Measurements from ENCODE around the gene EXOC3. TPM values are rescaled to one million over a fixed set of nuclear protein-coding genes. Genes with fewer than 3 reads are reported as not detected.
"Not testable (repeated sequence)": the region's sequence is repeated elsewhere in the genome, so short reads cannot be mapped to it uniquely, and the experiment has no call there.

The EXOC3 gene
- polyA plus RNA-seq (ENCODE audit: insufficient read length in 12 of 12): 10 to 100 TPM in 11 of 12 donors, not detected in 1; 28.6 to 44.6 (median 35.4) TPM
- long read RNA-seq, donor 1, partial matches to known transcripts: 11 of 12 reads
- long read RNA-seq, donor 1, other reads (novel, unspliced or antisense): 0 of 12 reads
- long read RNA-seq, donor 2, partial matches to known transcripts: 0 of 3 reads
- long read RNA-seq, donor 2, other reads (novel, unspliced or antisense): 0 of 3 reads
- long read RNA-seq, donor 3, partial matches to known transcripts: 0 of 1 reads
- long read RNA-seq, donor 3, other reads (novel, unspliced or antisense): 0 of 1 reads
- long read RNA-seq, donor 4: 0 reads
- long read RNA-seq, donor 5, partial matches to known transcripts: 0 of 4 reads
- long read RNA-seq, donor 5, other reads (novel, unspliced or antisense): 0 of 4 reads
- long read RNA-seq, donor 6, partial matches to known transcripts: 0 of 2 reads
- long read RNA-seq, donor 6, other reads (novel, unspliced or antisense): 0 of 2 reads
- long read RNA-seq, donor 7, partial matches to known transcripts: 0 of 2 reads
- long read RNA-seq, donor 7, other reads (novel, unspliced or antisense): 0 of 2 reads
- long read RNA-seq, donor 8, transcript EXOC3-201 (12 exons, 2,682 nt): major isoform, 9 of 14 reads
- long read RNA-seq, donor 8, transcript EXOC3-209 (13 exons, 2,825 nt): minor isoform, 5 of 14 reads
- long read RNA-seq, donor 8, partial matches to known transcripts: 0 of 14 reads
- long read RNA-seq, donor 8, other reads (novel, unspliced or antisense): 0 of 14 reads
- long read RNA-seq, donor 9, transcript EXOC3-209 (13 exons, 2,825 nt): major isoform, 5 of 6 reads
- long read RNA-seq, donor 9, partial matches to known transcripts: 0 of 6 reads
- long read RNA-seq, donor 9, other reads (novel, unspliced or antisense): 0 of 6 reads
- long read RNA-seq, donor 10, partial matches to known transcripts: 5 of 6 reads
- long read RNA-seq, donor 10, other reads (novel, unspliced or antisense): 0 of 6 reads
- long read RNA-seq, donor 11, partial matches to known transcripts: 0 of 1 reads
- long read RNA-seq, donor 11, other reads (novel, unspliced or antisense): 0 of 1 reads

GRCh38 chr5:442335-443238 lies at the start of gene EXOC3:
Gene EXOC3 (plus strand): TSS chr5:443176. CDS start chr5:446206, 3,030 bp downstream.
- DNase-seq: peak; percentile 78

- no peak for DNase-seq
Measured at GRCh38 chr5:393846-394275, 49.1 kb upstream of the EXOC3 start.

GRCh38 chr5:394671-395155 lies 48.3 kb upstream of the EXOC3 start:
- no peak for DNase-seq

GRCh38 chr5:395156-395920 lies 47.6 kb upstream of the EXOC3 start:
- DNase-seq: peak; percentile 50

GRCh38 chr5:395921-396530 lies 47.0 kb upstream of the EXOC3 start:
- no peak for DNase-seq

- DNase-seq: no peak
Measured at GRCh38 chr5:396531-396961, 46.4 kb upstream of the EXOC3 start.

- DNase-seq: not testable (repeated sequence)
Measured at GRCh38 chr5:398141-398474, 44.9 kb upstream of the EXOC3 start.

- no peak for DNase-seq
Measured at GRCh38 chr5:398475-399295, 44.3 kb upstream of the EXOC3 start.

- peak; percentile 88 for DNase-seq
Measured at GRCh38 chr5:399296-400281, 43.4 kb upstream of the EXOC3 start.

- DNase-seq: peak; percentile 84
Measured at GRCh38 chr5:400282-401145, 42.5 kb upstream of the EXOC3 start.

- DNase-seq: no peak
Measured at GRCh38 chr5:401146-402034, 41.6 kb upstream of the EXOC3 start.

GRCh38 chr5:402219-402614 lies 40.8 kb upstream of the EXOC3 start:
- DNase-seq: not testable (repeated sequence)

GRCh38 chr5:402615-403359 lies 40.2 kb upstream of the EXOC3 start:
- no peak for DNase-seq

- no peak for DNase-seq
Measured at GRCh38 chr5:403995-404394, 39.0 kb upstream of the EXOC3 start.

All from muscle of arm (tissue), 14 donors.